Gastrocnemius medialis (tissue), 4 donors: ENCODE measurements around the gene PRSS23. TPM values are rescaled to one million over a fixed set of nuclear protein-coding genes. Genes with fewer than 3 reads are reported as not detected.

Source experiments
- ATAC-seq, 2 donors: fragments of 150-250 bp; one replicate each; pipeline ENCODE4 v1.9.1; 2016
- DNase-seq, 2 donors: peaks; one replicate each; pipeline ENCODE4 v3.0.0-alpha.2; 2019
- H3K27ac ChIP-seq, 4 donors: fragments of 200-600 bp; sonication (generic); 1 replicate in 1 of 4; 2 replicates in 3 of 4; pipeline ENCODE4 v1.5.1; 2016 to 2018; ENCODE audit warnings: mild to moderate bottlenecking in 2 of 4, moderate library complexity in 1 of 4
- H3K27me3 ChIP-seq, 3 donors: fragments of 200-600 bp; sonication (generic) in 2 of 3; 1 replicate in 1 of 3; 2 replicates in 2 of 3; pipeline versions ENCODE4 v1.5.1 to v1.6.0; 2016 to 2019; ENCODE audit warnings: mild to moderate bottlenecking in 1 of 3, moderate library complexity in 1 of 3
- H3K36me3 ChIP-seq, 2 donors: fragments of 200-600 bp; sonication (generic) in 1 of 2; one replicate each; pipeline ENCODE4 v1.5.1; 2017 to 2018
- H3K4me1 ChIP-seq, 2 donors: fragments of 200-600 bp; sonication (generic) in 1 of 2; one replicate each; pipeline ENCODE4 v1.5.1; 2016 to 2017; ENCODE audit warnings: mild to moderate bottlenecking in 2 of 2
- H3K4me3 ChIP-seq, 4 donors: fragments of 200-600 bp; sonication (generic) in 3 of 4; 1 replicate in 1 of 4; 2 replicates in 3 of 4; pipeline ENCODE4 v1.5.1; 2016 to 2019; ENCODE audit warnings: mild to moderate bottlenecking in 2 of 4
- H3K9me3 ChIP-seq, 3 donors: fragments of 200-600 bp; sonication (generic) in 2 of 3; 1 replicate in 1 of 3; 2 replicates in 2 of 3; pipeline ENCODE4 v1.5.1; 2016 to 2019
- CTCF ChIP-seq, 5 experiments: fragments of 450-650 bp in 3 of 5; fragments of 200-600 bp in 2 of 5; sonication (generic) in 2 of 5; IDR thresholded peaks in 4 of 5; conservative IDR thresholded peaks in 1 of 5; 1 replicate in 4 of 5; 2 replicates in 1 of 5; pipeline ENCODE4 v1.5.1; 2016 to 2019; ENCODE audit warnings: antibody characterized with exemption in 5 of 5, mild to moderate bottlenecking in 3 of 5, moderate library complexity in 3 of 5
- POLR2A ChIP-seq, 2 donors: fragments of 450-650 bp; IDR thresholded peaks; one replicate each; pipeline ENCODE4 v1.6.1; 2017; ENCODE audit warnings: antibody characterized with exemption in 2 of 2, mild to moderate bottlenecking in 2 of 2, moderate library complexity in 2 of 2
- in situ Hi-C, 4 donors: fragments of 200-750 bp; cut with MboI; loops; one replicate each; pipeline versions ENCODE4 v1.15.0 to v1.8.0; 2017; ENCODE audit warnings: low sequenced_read_pairs in 4 of 4
- intact Hi-C: fragments of 100-400 bp; cut with DNase I; formaldehyde crosslinking; loops from one replicate; pipeline ENCODE4 v1.15.1; 2023; ENCODE audit warnings: low total_unique reads
- total RNA-seq, 4 donors: library from RNA; depleted of rRNA; stranded (reverse); fragments of >200 nt; gene quantifications; one replicate each; pipeline versions ENCODE4 v1.1.0 to v1.2.3, GENCODE V29; 2016

Gene PRSS23
- total RNA-seq, 4 donors from 2014 or later: 2.4 to 12.2 (median 7.1) TPM

GRCh38 chr11:86775361-86775760, 25.0 kb upstream of the PRSS23 start:
- Histone ChIP-seq H3K27me3 (no peaks in the 10 kb centered on the region), H3K9me3 (no peaks in the 10 kb centered on the region), H3K4me3 (no peak overlapping the region), H3K4me1 (peaks cover 0 to 7% of the 10 kb centered on the region in 2 donors), H3K27ac (no peak overlapping the region), H3K36me3 (no peaks in the 10 kb centered on the region)
- in situ Hi-C loops: no loop called here
- DNase-seq (no peak), ATAC-seq (no peak)
- intact Hi-C loops: no loop called here
- no peak for TF ChIP-seq CTCF (IDR thresholded peaks at IDR 0.05 in 4 of 5, conservative IDR thresholded peaks at IDR 0.05 in 1 of 5)
- no peak for TF ChIP-seq POLR2A (IDR thresholded peaks at IDR 0.05)

GRCh38 chr11:86781546-86781945, 18.8 kb upstream of the PRSS23 start:
- intact Hi-C loops: no loop called here
- ATAC-seq (no peak), DNase-seq (no peak)
- Histone ChIP-seq H3K9me3 (no peaks in the 10 kb centered on the region), H3K27ac (no peak overlapping the region), H3K4me3 (no peak overlapping the region), H3K36me3 (no peaks in the 10 kb centered on the region), H3K4me1 (peaks cover 0 to 6% of the 10 kb centered on the region in 2 donors), H3K27me3 (no peaks in the 10 kb centered on the region)
- TF ChIP-seq CTCF (IDR thresholded peaks at IDR 0.05 in 4 of 5, conservative IDR thresholded peaks at IDR 0.05 in 1 of 5): no peak
- no peak for TF ChIP-seq POLR2A (IDR thresholded peaks at IDR 0.05)
- in situ Hi-C loops: no loop called here

GRCh38 chr11:86782742-86783141, 17.6 kb upstream of the PRSS23 start:
- no peaks in the 10 kb centered on the region for H3K27me3 ChIP-seq
- H3K27ac ChIP-seq: no peak overlapping the region
- no peaks in the 10 kb centered on the region for H3K9me3 ChIP-seq
- no peaks in the 10 kb centered on the region for H3K36me3 ChIP-seq
- DNase-seq: no peak
- TF ChIP-seq POLR2A (IDR thresholded peaks at IDR 0.05): no peak
- TF ChIP-seq CTCF (IDR thresholded peaks at IDR 0.05 in 4 of 5, conservative IDR thresholded peaks at IDR 0.05 in 1 of 5): no peak
- intact Hi-C loops (no loop called here), in situ Hi-C loops (no loop called here)
- ATAC-seq: no peak
- no peak overlapping the region for H3K4me3 ChIP-seq
- no peaks in the 10 kb centered on the region for H3K4me1 ChIP-seq

- DNase-seq (no peak), ATAC-seq (no peak)
- no peaks in the 10 kb centered on the region for H3K4me1 ChIP-seq
- intact Hi-C loops: no loop called here
- no peak overlapping the region for H3K27ac ChIP-seq
- TF ChIP-seq CTCF (IDR thresholded peaks at IDR 0.05 in 4 of 5, conservative IDR thresholded peaks at IDR 0.05 in 1 of 5) (no peak), POLR2A (IDR thresholded peaks at IDR 0.05) (no peak)
- no peak overlapping the region for H3K4me3 ChIP-seq
- H3K36me3 ChIP-seq: no peaks in the 10 kb centered on the region
- in situ Hi-C loops: no loop called here
- no peaks in the 10 kb centered on the region for H3K27me3 ChIP-seq
- no peaks in the 10 kb centered on the region for H3K9me3 ChIP-seq
These were observed 16.7 kb upstream of the PRSS23 start for GRCh38 chr11:86783661-86784060.

GRCh38 chr11:86784241-86784681, 16.1 kb upstream of the PRSS23 start:
- no peak for TF ChIP-seq POLR2A (IDR thresholded peaks at IDR 0.05)
- no peak for TF ChIP-seq CTCF (IDR thresholded peaks at IDR 0.05 in 4 of 5, conservative IDR thresholded peaks at IDR 0.05 in 1 of 5)
- ATAC-seq (no peak), DNase-seq (no peak)
- Histone ChIP-seq H3K4me3 (no peak overlapping the region), H3K27me3 (no peaks in the 10 kb centered on the region), H3K27ac (no peak overlapping the region), H3K36me3 (no peaks in the 10 kb centered on the region), H3K4me1 (no peaks in the 10 kb centered on the region), H3K9me3 (no peaks in the 10 kb centered on the region)
- in situ Hi-C loops: no loop called here
- intact Hi-C loops: no loop called here
